Glomerular endothelial cell (primary cell): ENCODE measurements around the gene RAB3D. TPM values are rescaled to one million over a fixed set of nuclear protein-coding genes. Genes with fewer than 3 reads are reported as not detected.
"Not testable (repeated sequence)": the region's sequence is repeated elsewhere in the genome, so short reads cannot be mapped to it uniquely, and the experiment has no call there.

Experiments used
- DNase-seq: peaks from one replicate; pipeline ENCODE4 v3.0.0-alpha.2; 2011; ENCODE audit warnings: low read depth, low spot score; ENCODE audit errors: extremely low read depth
- total RNA-seq: library from RNA; depleted of rRNA; stranded (reverse); fragments of >200 nt; gene quantifications from 2 replicates; pipeline ENCODE4 v1.2.3, GENCODE V29; 2015

The RAB3D gene
- total RNA-seq, 1 donor from 2014 or later, result 53.6 TPM

DNA sequence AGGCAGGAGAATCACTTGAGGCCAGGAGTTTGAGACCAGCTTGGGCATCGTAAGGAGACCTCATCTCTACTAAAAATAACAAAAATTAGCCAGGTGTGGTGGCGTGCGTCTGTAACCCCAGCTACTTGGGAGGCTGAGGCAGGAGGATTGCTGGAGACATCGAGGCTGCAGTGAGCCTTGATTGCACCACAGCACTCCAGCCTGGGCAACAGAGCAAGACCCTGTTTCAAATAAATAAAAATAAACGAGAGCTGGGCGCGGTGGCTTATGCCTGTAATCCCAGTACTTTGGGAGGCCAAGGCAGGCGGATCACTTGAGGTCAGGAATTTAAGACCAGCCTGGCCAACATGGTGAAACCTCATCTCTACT lies 626 bp upstream of the RAB3D start:
- not testable (repeated sequence) for DNase-seq

DNA sequence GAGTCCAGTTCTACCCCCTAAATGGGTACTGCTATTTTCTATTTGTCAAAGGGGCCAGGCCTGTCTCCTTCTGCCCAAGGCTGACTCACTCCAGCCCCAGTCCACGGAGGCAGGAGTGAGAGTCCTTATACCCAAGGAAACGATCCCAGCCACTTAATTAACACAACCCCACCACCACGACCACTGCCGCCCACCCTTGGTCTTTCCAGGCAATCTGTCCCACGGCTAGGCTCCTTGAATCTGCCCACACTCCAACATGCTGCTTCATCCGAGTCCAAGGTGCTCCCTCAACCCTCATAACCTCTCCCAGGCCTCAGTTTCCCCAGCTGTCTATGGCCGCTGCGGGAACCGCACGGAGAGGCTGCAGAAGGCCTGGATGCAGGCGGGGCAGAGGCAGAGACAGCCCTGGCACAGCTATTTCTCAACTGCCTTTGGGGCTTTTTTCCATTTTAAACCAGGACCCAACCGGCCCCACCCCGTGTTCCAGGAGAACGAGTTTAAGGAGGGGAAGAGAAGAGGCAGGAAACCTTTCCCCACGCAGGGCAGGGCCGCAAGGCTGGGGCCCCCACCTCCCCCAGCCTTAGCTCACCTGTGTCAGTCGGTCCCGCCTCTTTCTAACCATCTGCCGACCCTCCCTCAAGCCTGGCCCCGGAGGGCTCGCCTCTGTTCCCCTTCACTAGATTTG lies 746 bp downstream of the RAB3D start:
- no peak for DNase-seq

DNA sequence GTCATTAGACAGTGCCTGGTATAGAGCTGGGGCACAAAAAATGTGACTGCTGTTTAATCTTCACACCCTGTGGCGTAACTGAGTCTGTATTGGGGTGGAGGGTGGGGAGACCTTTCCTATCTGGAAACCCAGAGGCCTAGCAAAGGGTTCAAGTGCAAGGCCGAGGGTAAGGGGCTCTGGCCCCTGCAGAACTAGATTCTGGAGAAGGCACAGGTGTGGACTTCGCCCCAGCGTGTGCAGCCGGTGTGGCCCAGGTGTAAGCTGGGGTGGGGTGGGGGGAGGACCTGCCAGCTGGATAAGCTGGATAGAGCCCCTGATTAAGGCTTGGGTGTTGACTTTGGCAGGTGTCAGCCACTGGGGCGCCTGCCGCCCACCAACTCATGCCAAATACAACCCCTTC lies 1.3 kb downstream of the RAB3D start:
- DNase-seq, result no peak

DNA sequence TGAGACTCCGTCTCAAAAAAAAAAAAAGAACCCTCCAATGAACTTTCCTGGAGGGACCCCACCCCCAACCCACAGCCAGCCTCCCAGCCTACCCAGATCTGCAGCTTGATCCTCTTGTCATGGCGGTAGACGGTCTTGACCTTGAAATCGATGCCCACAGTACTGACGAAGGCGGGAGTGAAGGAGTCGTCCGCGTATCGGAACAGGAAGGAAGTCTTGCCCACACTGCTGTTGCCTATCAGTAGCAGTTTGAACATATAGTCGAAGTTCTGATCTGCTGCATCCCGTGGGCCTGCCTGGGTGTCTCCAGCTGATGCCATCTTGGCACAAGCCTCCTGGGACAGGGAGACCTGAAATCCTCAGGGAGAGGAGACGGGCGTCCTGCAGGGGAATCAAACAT lies 2.4 kb downstream of the RAB3D start:
- no peak for DNase-seq

DNA sequence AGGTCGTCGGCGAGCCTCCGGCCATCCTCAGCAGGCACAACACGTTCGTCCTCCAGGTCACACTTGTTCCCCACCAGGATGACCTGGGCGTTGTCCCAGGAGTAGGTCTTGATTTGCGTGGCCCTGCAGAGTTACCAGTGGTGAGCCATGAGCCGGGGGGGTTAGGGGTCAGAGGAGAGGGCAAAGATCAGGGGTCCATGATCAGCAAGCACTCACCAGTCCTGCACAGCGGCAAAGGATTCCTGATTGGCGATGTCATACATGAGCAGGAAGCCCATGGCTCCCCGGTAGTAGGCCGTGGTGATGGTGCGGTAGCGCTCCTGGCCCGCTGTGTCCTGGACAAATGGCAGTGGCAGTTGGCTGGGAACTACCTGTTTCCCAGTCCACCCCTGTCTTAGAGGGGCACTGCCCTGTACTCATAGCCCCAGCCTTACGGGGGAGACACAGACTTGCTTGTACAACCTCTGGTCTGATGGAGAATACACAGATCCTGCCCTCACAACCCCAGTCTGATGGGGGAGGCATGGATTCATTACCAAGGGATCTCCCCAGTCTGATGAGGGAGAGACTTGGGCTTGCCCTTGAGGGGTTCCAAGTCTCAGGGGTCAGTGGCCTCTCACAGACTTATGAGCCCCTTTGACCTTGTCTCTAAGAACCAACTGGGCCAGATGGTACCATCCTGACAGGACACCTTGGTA lies 3.9 kb downstream of the RAB3D start:
- DNase-seq, result no peak

DNA sequence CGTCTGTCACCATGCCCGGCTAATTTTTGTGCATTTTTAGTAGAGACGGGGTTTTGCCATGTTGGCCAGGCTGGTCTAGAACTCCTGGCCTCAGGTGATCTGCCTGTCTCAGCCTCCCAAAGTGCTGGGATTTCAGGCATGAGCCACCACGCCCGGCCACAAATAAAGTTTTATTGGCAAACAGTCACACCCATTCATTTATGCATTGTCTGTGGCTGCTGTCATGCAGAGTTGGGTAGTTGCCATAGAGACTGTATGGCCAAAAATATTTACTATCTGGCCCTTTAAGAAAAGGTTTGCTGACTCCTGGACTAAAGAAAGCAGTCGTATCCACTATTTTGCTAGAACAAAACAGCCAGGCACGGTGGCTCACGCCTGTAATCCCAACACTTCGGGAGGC lies 5.6 kb downstream of the RAB3D start:
- not testable (repeated sequence) for DNase-seq

DNA sequence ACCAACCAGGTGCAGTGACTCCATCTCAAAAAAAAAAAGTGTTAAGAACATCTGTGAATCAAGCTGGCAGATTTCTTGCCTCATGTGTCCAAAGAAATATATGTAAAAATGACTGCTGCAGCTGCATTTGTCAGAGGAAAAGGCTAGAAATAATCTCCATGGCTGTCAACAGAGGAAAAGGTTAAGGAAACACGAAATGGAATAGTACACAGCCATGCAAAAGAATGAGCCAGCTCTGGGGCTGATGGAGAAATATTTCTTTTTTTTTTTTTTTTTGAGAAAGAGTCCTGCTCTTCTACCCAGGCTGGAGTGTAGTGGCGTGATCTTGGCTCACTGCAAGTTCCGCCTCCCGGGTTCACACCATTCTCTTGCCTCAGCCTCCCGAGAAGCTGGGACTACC lies 6.6 kb downstream of the RAB3D start:
- DNase-seq, result no peak

DNA sequence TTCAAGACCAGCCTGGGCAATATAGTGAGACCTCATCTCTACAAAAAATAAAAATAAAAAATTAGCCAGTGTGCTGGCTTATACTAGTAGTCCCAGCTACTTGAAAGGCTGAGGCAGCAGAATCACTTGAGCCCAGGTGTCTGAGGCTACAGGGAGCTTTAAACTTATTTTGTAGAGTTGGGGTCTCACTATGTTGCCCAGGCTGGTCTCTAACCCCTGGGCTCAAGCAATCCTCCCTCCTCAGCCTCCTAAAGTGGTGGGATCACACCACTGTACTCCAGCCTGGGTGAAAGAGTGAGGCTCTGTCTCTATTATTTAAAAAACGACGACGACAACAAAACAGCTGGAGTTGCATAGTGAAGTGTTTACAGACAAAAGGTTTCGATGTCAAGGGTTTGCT lies 8.0 kb downstream of the RAB3D start:
- no peak for DNase-seq

DNA sequence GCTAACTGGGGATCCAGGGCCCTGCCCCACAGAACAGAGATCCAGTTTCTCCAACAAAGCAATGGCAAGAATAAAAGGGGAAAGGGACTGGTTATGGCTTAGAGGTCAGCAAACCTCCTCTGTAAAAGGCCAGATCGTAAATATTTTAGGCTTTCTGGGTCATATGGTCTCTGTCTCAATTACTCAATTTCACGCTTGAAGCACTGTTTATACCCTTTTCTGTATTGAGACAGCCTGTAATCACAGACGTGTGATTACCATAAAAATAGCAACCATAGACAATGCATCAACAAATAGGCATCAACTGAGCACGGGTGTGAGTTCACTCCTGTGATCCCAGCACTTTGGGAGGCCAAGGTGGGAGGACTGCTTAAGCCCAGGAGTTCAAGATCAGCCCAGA lies 9.3 kb downstream of the RAB3D start:
- DNase-seq, result no peak

DNA sequence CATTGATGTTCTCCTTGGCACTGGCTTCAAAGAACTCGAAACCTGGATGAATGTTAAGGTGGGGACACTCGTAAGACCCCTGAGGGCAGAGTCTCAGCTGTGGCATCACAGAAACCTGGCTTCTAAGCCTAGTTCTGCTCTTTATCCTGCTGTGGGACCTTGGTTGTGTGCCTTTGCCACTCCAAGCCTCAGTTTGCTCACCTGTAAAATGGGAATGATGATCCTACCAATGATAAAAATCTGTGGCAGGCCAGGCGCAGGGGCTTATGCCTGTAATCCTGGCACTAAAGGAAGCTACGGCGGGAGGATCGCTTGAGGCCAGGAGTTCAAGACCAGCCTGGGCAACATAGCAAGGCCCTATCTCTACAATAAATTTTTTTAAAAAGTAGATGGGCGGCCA lies 13.9 kb downstream of the RAB3D start:
- DNase-seq, result no peak

DNA sequence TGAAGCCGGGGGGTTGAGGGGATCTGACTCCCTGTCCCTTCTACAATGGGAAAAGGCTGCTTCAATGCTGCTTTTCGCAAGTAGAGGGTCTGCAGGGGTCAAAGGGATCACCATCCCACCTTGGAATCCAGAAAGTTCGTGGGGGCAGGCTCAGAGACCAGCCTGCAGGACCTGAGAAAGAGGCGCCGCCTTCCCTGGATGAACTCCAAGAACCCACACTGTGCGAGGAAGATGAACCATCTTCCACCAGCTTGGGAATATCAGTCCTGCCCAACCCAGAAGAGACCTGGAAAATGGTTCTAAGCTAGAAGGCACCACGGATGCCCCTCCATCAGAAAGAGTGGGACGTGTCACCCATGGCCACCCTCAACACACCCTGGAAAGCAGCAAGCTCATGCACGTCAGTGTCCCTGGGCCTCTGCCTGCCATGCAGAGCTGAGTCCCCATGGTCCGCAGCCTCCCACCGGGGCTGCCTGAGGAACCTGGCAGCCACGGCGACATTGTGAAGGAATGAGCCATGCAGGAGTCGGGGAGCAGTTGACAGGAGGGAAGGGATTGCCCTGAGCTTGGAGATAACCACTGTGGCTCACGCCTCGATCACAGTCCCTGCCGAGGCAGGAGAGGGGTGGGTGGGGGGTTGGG lies 14.6 kb downstream of the RAB3D start:
- no peak for DNase-seq

DNA sequence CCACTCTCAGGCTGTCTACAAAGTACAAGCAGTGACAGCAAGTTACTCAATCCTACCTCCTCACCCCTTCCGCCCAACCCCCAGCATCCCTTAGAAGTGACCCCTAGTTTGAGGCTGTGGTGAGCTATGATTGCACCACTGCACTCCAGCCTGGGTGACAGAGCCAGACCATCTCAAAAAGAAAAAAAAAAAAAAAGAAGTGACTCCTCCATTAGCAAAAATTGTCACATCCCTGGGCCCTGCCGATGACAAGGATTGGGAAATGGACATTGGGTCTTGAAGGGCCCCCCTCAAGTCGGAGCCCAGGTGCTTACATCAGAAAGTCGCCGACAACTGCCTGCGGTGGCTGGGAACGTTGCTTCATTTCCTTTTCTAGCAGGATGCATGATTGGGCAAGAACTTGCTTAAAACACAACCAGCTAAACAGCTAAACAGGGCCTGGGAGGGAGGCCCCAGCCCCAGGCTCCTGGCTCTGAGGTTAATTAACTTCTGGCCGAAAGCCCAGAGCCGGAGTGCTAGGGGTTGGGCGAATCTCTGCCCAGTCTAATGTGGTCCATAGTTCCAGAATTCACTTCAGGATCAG lies 15.3 kb downstream of the RAB3D start:
- no peak for DNase-seq

DNA sequence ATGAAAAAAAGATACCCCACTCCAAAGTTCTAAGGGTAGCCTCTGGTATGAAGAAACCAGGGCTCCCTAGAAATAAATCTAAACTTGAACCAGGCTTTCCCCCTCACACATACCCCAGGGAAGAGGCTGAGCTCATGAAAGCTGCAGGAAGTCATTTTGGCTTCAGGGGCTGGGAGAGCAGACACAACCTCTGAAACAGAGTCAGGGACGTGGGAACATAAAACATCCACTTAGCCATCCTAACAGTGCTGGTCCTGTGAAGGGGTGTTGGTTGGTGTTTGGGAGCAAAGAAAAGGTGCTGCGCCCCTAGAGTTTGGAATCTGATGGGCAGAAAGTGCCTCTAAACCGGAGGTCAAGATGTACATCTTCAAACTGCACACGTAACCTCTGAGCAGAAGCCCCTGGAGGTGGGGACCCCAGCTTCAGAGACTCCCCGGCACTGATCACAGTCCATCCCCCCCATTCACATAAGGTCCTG lies 15.8 kb downstream of the RAB3D start:
- no peak for DNase-seq

DNA sequence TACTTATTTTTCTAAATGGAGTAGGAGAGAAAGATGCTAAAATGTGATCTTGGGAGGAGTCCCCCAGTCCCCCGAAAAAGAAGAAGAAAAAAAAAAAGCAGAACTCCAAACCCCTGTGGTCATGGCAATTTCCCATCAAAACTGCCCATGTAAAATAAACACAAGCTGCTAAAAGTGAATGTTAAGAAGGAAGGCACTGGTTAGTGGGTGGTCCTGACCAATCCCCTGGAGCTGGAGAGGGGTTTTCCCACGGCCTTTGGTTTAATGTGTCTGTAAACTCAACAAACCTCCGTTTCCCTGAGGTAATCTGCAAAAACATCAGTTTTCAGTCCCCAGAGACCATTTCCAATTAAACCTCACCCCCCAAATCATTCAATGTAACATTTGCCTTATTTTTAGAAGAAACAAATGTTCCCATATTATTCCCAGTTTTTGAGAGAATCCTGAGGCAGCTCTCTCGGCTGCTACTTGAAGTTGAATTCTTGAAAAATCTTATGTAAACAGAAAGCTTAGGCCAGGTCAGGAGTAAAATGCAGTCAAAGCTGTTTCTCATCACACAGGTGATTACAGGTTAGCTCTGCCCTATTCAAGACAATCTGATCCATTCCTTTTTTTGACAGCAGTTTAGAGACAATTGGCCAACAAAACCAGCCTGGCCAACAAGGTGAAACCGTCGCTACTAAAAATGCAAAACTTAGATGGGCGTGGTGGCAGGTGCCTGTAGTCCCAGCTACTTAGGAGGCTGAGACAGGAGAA lies 17.0 kb downstream of the RAB3D start:
- no peak for DNase-seq

DNA sequence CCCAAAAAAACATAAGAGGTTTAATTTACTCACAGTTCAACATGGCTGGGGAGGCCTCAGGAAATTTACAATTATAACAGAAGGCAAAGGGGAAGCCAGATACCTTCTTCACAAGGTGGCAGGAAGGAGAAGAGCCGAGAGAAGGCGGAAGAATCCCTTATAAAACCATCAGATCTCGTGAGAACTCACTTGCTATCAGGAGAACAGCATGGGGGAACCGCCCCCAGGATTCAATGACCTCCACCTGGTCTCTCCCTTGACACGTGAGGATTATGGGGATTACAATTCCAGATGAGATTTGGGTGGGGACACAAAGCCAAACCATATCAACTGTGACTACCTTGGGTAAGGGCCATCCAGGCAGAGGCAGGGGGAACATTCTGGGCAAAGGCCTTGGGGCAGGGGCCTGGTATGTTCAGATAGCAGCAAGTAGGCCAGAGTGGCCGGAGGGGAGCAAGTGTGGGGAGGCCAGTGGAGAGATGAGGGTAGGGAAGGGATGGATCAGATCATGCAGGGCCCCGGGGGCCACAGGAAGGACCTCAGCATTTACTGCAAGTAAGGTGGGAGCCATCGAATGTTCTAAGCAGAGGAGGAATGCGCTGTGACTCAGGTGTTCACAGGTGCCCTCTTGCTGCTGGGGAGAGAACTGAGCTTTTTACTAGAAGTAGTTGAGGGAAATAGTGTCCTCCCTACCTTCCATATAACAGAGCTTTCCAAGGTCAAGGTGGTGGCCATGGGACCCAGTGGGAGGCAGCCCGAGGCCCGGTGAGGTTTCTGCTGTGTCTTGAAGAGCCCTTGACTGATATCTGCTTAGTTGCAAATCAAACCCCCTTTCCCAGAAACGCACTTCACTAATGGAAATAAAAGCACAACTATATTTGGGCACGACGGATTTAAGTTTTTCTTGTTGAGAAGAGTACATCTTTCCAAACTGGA lies 18.0 kb downstream of the RAB3D start:
- DNase-seq, result no peak

DNA sequence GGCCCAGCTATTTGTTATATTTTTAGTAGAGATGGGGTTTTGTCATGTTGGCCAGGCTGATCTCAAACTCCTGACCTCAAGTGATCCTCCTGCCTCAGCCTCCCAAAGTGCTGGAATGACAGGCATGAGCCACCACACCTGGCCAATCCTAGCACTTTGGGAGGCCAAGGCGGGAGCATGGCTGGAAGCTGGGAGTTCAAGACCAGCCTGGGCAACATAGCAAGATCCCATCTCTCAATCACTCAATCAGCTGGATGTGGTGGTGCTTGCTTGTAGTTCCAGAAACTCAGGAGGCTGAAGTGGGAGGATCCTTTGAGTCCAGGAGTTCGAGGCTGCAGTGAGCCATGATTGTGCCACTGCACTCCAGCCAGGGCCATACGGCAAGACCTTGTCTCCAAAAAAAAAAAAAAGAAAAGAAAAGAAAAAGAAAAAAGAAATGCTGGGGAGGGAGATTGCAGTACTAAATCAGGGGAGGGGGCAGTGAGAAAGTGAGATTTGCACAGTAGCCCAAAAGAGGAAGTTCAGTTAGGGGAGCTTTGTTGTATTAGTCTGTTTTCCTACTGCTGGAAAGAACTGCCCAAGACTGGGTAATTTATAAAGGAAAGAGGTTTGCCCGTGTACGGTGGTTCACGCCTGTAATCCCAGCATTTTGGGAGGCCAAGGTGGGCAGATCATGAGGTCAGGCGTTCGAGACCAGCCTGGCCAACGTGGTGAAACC lies 19.0 kb downstream of the RAB3D start:
- DNase-seq, result not testable (repeated sequence)

DNA sequence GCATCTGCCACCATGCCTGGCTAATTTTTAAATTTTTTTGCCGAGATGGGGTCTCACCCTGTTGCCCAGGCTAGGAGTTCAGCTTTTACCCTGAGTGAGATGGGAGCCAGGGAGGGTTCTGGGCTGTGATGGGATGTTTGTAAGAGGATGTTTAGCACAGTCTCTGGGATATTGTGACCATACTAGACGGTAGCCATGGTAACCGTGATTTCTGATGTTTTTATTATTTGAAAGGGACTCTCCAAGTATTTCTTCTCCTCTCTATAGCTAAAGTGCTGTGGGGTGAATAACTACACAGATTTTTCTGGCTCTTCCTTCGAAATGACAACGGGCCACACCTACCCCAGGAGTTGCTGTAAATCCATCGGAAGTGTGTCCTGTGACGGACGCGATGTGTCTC lies 33.1 kb downstream of the RAB3D start:
- no peak for DNase-seq

DNA sequence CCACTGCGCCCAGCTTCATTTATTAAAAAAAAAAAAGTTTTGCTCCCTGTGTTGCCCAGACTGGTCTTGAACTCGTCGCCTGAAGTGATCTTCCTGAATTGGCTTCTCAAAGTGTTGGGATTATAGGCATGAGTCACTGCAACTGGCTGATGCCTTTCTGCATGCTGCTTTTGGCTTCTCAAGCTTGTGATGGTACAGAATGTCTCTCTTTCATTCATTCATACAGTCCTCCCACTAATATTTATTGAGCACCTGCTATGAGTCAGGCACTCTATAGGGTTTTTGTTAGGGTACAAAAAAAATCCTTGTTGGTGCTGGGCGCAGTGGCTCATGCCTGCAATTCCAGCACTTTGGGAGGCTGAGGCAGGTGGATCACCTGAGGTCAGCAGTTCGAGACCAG lies 34.5 kb downstream of the RAB3D start:
- DNase-seq, result no peak

DNA sequence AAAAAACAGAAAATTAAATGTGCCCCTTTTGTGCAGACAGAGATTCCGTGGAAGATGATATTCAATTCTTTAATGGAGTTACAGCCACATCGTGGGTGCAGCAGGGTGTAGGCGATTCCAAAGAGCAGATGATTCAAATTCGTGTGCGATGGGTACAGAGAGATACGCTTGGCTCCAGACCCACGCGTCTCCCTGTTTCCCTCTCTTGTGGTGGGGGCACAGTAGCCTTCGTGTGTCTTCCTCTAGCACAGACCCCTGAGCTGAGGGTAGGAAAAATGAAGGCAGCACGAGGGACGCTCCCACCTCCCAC lies 38.7 kb downstream of the RAB3D start:
- DNase-seq, result no peak
